HepG2 (cell line): ENCODE measurements around the gene GRAMD1A. TPM values are rescaled to one million over a fixed set of nuclear protein-coding genes. Genes with fewer than 3 reads are reported as not detected.
A peak's percentile ranks its signal among the peaks of the same experiment; 100 is the strongest.

Experiments
- AKAP8 ChIP-seq: sonication (generic); formaldehyde crosslinking; IDR thresholded peaks from 2 replicates; pipeline ENCODE4 v1.5.1; 2020; ENCODE audit warnings: mild to moderate bottlenecking, missing genetic modification reagents
- FIP1L1 ChIP-seq: fragments of 200-400 bp; formaldehyde crosslinking; IDR thresholded peaks from 2 replicates; pipeline ENCODE4 v1.6.1; 2018; ENCODE audit warnings: low read depth, mild to moderate bottlenecking, low read length, moderate library complexity, borderline replicate concordance; ENCODE audit not compliant: insufficient read depth
- GZF1 ChIP-seq: sonication (generic); formaldehyde crosslinking; IDR thresholded peaks from 2 replicates; pipeline ENCODE4 v1.5.1; 2020; ENCODE audit warnings: mild to moderate bottlenecking, missing genetic modification reagents
- HMG20A ChIP-seq: IDR thresholded peaks from 2 replicates; pipeline ENCODE4 v1.6.1; 2016; ENCODE audit warnings: borderline replicate concordance
- KLF16 ChIP-seq, 2 experiments: sonication (generic) in 1 of 2; formaldehyde crosslinking in 1 of 2; IDR thresholded peaks; 2 replicates each; pipeline versions ENCODE4 v1.6.1 to v1.8.0; 2016 to 2023; ENCODE audit warnings: missing genetic modification reagents in 2 of 2, missing compliant biosample characterization in 1 of 2
- MATR3 ChIP-seq: sonication (generic); formaldehyde crosslinking; IDR thresholded peaks from 2 replicates; pipeline ENCODE4 v1.4.0; 2020; ENCODE audit warnings: missing genetic modification reagents
- MED8 ChIP-seq: sonication (generic); formaldehyde crosslinking; IDR thresholded peaks from 2 replicates; pipeline ENCODE4 v1.8.1; 2023; ENCODE audit warnings: mild to moderate bottlenecking, missing genetic modification reagents; ENCODE audit not compliant: insufficient replicate concordance
- NCOR1 ChIP-seq: fragments of 200-600 bp; sonication (generic); IDR thresholded peaks from 2 replicates; pipeline ENCODE4 v1.7.0; 2017; ENCODE audit warnings: antibody characterized with exemption, low read length, borderline replicate concordance
- NFKB2 ChIP-seq: sonication (generic); formaldehyde crosslinking; IDR thresholded peaks from 2 replicates; pipeline ENCODE4 v1.4.0; 2020; ENCODE audit warnings: missing genetic modification reagents, borderline replicate concordance
- NR2F2 ChIP-seq: IDR thresholded peaks from 2 replicates; pipeline ENCODE4 v1.6.1; 2012; ENCODE audit warnings: low read depth, inconsistent platforms, borderline replicate concordance
- PCBP2 ChIP-seq: fragments of 200-400 bp; formaldehyde crosslinking; optimal IDR thresholded peaks from 2 replicates; pipeline ENCODE3; 2018; ENCODE audit warnings: low read length, low read depth; ENCODE audit not compliant: poor library complexity, severe bottlenecking
- SALL1 ChIP-seq: sonication (generic); formaldehyde crosslinking; IDR thresholded peaks from 2 replicates; pipeline ENCODE4 v1.8.0; 2022; ENCODE audit warnings: mild to moderate bottlenecking, missing genetic modification reagents
- SSRP1 ChIP-seq: IDR thresholded peaks from 2 replicates; pipeline ENCODE4 v1.6.1; 2016; ENCODE audit warnings: control low read depth
- ZNF124 ChIP-seq: sonication (generic); formaldehyde crosslinking; IDR thresholded peaks from 2 replicates; pipeline ENCODE4 v1.4.0; 2020; ENCODE audit warnings: missing genetic modification reagents
- ZNF292 ChIP-seq: sonication (generic); formaldehyde crosslinking; IDR thresholded peaks from 2 replicates; pipeline ENCODE4 v1.8.1; 2022; ENCODE audit warnings: mild to moderate bottlenecking, low read depth, missing genetic modification reagents, borderline replicate concordance
- ZNF34 ChIP-seq: sonication (generic); formaldehyde crosslinking; IDR thresholded peaks from 2 replicates; pipeline ENCODE4 v1.4.0; 2020; ENCODE audit warnings: mild to moderate bottlenecking, missing genetic modification reagents, borderline replicate concordance
- ZNF713 ChIP-seq: sonication (generic); formaldehyde crosslinking; IDR thresholded peaks from 2 replicates; pipeline ENCODE4 v1.4.0; 2020; ENCODE audit warnings: mild to moderate bottlenecking, missing genetic modification reagents
- polyA plus RNA-seq, 8 experiments: library from polyadenylated mRNA; depleted of rRNA in 3 of 8; stranded (reverse) in 7 of 8; unstranded in 1 of 8; fragments of >200 nt; fragmentation: Illumina TruSeq in 4 of 8; extraction: Trizol in 4 of 8; gene quantifications; 2 replicates each; pipeline versions ENCODE4 v1.2.1 to v1.2.3, GENCODE V29; 2011 to 2016; ENCODE audit warnings: low read depth in 4 of 8, missing spikeins in 1 of 8, mixed read lengths in 1 of 8; ENCODE audit not compliant: insufficient read depth in 1 of 8
- total RNA-seq, 5 experiments: library from RNA; depleted of rRNA; stranded (reverse); fragments of >200 nt; fragmentation: Illumina TruSeq; extraction: Trizol; gene quantifications; 2 replicates each; pipeline ENCODE4 v1.2.3, GENCODE V29; 2016; ENCODE audit warnings: low read depth in 1 of 5
- TF ChIP-seq, protein P1 (sequence below): sonication (generic); formaldehyde crosslinking; IDR thresholded peaks from 2 replicates; pipeline ENCODE4 v1.4.0; 2020; ENCODE audit warnings: missing genetic modification reagents
- TF ChIP-seq, protein P2 (sequence below): sonication (generic); formaldehyde crosslinking; IDR thresholded peaks from 2 replicates; pipeline ENCODE4 v1.4.0; 2020; ENCODE audit warnings: missing genetic modification reagents, mild to moderate bottlenecking, borderline replicate concordance
- TF ChIP-seq, protein P3 (sequence below): sonication (generic); formaldehyde crosslinking; IDR thresholded peaks from 2 replicates; pipeline ENCODE4 v1.5.0; 2020; ENCODE audit warnings: mild to moderate bottlenecking, missing genetic modification reagents, moderate library complexity
- TF ChIP-seq, protein P4 (sequence below): IDR thresholded peaks from 2 replicates; pipeline ENCODE4 v1.6.1; 2012; ENCODE audit warnings: low read depth, low read length, improper control_type of control experiment

Gene GRAMD1A
- total and polyA plus RNA-seq, 2 of the 13 experiments (the other 11 are each of a cell fraction or from before 2014, with no cell fraction given) = 14.7 to 181 TPM

DNA sequence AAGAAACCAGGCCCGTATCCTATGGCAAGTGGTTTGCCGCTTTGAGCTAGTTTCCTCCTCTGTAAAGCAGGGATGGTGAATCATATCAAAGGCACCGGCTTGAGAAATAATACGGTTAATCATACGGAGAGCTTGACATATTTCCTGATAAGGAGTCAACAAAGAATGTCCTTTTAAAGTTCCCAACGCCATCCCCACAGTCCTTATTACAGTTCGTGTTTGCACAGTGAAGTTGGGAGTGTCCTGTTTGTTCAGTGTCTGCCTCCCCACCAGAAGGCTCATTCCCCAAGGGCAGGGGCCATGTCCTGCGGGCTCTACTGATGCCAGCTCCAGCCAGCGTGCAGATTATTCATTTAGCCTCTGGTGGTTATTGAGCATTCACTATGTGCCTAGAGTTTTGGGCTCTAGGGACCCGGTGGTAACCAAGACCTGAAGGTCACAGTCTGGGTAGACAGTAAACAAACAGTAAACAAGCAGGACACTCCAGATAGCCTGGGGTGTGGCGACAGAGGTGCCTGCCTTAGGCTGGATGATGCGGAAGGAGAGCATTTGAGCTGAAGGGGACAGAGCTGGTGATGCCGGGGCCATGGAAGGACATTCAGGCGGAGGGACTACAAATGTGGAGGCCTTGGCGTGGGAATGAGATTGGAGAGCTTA, 6.3 kb downstream of the GRAMD1A start (continued):
- TF ChIP-seq KLF16 (CRISPR knock-in tag; IDR thresholded peaks at IDR 0.05) = peak in 1 of 2 experiments; percentile 76; a peak in 1 of 4 replicates
- TF ChIP-seq PCBP2 = no peak
- TF ChIP-seq, protein P1, sequence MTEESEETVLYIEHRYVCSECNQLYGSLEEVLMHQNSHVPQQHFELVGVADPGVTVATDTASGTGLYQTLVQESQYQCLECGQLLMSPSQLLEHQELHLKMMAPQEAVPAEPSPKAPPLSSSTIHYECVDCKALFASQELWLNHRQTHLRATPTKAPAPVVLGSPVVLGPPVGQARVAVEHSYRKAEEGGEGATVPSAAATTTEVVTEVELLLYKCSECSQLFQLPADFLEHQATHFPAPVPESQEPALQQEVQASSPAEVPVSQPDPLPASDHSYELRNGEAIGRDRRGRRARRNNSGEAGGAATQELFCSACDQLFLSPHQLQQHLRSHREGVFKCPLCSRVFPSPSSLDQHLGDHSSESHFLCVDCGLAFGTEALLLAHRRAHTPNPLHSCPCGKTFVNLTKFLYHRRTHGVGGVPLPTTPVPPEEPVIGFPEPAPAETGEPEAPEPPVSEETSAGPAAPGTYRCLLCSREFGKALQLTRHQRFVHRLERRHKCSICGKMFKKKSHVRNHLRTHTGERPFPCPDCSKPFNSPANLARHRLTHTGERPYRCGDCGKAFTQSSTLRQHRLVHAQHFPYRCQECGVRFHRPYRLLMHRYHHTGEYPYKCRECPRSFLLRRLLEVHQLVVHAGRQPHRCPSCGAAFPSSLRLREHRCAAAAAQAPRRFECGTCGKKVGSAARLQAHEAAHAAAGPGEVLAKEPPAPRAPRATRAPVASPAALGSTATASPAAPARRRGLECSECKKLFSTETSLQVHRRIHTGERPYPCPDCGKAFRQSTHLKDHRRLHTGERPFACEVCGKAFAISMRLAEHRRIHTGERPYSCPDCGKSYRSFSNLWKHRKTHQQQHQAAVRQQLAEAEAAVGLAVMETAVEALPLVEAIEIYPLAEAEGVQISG = 0 out of 2 replicates have a peak, but pooled peaks have one; percentile 34
- TF ChIP-seq ZNF292 (CRISPR knock-in tag) = peak; percentile 65; the same call in 1 of the 2 replicates
- peak; percentile 84 for TF ChIP-seq NCOR1
- peak; percentile 96 for TF ChIP-seq SALL1 (CRISPR knock-in tag)
- TF ChIP-seq AKAP8 (CRISPR knock-in tag) = peak; percentile 93
- peak; percentile 37; the same call in 1 of the 2 replicates for TF ChIP-seq SSRP1 (CRISPR knock-in tag)
- TF ChIP-seq MED8 (CRISPR knock-in tag) = peak; percentile 86
- TF ChIP-seq ZNF124 (CRISPR knock-in tag) = 0 out of 2 replicates have a peak, but pooled peaks have one; percentile 78
- TF ChIP-seq ZNF713 (CRISPR knock-in tag) = no peak
- peak; percentile 95; the same call in 1 of the 2 replicates for TF ChIP-seq HMG20A
- peak; percentile 65; the same call in 1 of the 2 replicates for TF ChIP-seq NFKB2
- no peak for TF ChIP-seq MATR3
- TF ChIP-seq, protein P2, sequence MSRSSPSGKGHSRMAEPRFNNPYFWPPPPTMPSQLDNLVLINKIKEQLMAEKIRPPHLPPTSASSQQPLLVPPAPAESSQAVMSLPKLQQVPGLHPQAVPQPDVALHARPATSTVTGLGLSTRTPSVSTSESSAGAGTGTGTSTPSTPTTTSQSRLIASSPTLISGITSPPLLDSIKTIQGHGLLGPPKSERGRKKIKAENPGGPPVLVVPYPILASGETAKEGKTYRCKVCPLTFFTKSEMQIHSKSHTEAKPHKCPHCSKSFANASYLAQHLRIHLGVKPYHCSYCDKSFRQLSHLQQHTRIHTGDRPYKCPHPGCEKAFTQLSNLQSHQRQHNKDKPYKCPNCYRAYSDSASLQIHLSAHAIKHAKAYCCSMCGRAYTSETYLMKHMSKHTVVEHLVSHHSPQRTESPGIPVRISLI (CRISPR knock-in tag) = peak; percentile 44; the same call in 1 of the 2 replicates
- TF ChIP-seq NR2F2 = peak; percentile 84; the same call in 1 of the 2 replicates
- TF ChIP-seq FIP1L1 = no peak
- TF ChIP-seq, protein P3, sequence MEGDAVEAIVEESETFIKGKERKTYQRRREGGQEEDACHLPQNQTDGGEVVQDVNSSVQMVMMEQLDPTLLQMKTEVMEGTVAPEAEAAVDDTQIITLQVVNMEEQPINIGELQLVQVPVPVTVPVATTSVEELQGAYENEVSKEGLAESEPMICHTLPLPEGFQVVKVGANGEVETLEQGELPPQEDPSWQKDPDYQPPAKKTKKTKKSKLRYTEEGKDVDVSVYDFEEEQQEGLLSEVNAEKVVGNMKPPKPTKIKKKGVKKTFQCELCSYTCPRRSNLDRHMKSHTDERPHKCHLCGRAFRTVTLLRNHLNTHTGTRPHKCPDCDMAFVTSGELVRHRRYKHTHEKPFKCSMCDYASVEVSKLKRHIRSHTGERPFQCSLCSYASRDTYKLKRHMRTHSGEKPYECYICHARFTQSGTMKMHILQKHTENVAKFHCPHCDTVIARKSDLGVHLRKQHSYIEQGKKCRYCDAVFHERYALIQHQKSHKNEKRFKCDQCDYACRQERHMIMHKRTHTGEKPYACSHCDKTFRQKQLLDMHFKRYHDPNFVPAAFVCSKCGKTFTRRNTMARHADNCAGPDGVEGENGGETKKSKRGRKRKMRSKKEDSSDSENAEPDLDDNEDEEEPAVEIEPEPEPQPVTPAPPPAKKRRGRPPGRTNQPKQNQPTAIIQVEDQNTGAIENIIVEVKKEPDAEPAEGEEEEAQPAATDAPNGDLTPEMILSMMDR = peak; percentile 19; the same call in 1 of the 2 replicates
- TF ChIP-seq GZF1 (CRISPR knock-in tag) = no peak; the same call in 1 of the 2 replicates
- TF ChIP-seq, protein P4, sequence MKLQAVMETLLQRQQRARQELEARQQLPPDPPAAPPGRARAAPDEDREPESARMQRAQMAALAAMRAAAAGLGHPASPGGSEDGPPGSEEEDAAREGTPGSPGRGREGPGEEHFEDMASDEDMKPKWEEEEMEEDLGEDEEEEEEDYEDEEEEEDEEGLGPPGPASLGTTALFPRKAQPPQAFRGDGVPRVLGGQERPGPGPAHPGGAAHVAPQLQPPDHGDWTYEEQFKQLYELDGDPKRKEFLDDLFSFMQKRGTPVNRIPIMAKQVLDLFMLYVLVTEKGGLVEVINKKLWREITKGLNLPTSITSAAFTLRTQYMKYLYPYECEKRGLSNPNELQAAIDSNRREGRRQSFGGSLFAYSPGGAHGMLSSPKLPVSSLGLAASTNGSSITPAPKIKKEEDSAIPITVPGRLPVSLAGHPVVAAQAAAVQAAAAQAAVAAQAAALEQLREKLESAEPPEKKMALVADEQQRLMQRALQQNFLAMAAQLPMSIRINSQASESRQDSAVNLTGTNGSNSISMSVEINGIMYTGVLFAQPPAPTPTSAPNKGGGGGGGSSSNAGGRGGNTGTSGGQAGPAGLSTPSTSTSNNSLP = peak; percentile 99
- TF ChIP-seq ZNF34 (CRISPR knock-in tag) = 0 out of 2 replicates have a peak, but pooled peaks have one; percentile 61
